Activated CD8-positive, alpha-beta memory T cell treated with anti-CD3 and anti-CD28 coated beads for 4 hours (primary cell): ENCODE results near the gene TCAIM.

Experiments
- DNase-seq, 2 donors: peaks; one replicate each; pipeline ENCODE4 v3.0.0-alpha.2; 2020; ENCODE audit warnings: low read depth in 2 of 2

The TCAIM gene

DNA sequence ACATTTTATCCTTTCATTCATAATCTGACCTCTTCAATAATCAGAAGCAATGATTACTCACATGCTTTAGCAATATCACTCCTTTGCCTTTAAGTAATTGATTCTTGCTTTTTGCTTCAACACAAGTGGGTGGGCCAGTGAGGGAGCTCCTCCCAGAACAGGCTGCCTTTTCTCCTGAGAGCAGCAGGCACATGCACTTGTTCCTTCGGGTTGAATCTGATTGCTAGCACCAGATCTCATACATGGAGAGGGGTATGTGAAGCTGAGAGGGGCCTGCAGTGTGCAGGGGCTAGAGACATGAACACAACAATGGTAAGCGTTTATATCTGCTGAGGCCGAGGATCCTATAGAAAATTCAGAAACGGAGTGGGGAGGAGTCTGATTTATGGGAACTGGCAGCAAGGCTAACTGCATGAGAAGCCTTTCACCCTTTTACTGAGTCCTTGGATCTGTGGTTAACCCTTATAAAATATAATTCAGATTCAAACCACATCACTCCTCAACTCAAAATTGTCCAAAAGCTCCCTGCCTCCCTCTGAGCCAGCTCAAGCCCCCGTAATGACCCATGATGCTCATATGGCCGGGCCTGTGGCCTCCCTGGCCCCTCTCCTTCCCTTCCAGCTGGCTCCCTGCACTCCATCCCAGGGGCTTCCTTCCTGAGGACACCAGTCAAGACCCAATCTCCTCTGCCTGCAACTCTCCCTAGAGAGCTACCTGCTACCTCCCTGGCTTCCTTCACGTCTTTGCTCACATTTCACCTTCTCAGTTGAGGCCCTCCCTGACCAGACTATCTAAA, 106.5 kb downstream of the TCAIM start:
- DNase-seq: no peak

DNA sequence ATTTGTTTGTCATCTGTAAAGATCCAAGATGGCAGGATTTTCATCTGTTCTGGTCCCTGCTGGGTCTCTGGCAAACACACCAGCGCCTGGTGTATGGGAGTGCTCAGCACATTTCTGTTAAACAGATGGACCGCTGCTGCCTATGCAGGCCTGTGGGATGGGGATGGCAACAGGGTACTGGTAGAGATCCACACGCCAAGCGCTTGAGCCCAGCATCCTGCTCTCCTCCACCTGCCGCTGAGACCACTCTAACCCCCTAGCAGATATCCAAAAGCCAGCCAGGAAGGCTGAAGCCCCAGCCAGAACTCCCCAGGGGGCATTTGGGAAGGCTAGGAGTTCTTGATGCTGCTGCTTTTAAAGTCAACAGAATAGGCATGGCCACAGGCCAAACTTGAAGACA, 107.2 kb downstream of the TCAIM start:
- no peak for DNase-seq

DNA sequence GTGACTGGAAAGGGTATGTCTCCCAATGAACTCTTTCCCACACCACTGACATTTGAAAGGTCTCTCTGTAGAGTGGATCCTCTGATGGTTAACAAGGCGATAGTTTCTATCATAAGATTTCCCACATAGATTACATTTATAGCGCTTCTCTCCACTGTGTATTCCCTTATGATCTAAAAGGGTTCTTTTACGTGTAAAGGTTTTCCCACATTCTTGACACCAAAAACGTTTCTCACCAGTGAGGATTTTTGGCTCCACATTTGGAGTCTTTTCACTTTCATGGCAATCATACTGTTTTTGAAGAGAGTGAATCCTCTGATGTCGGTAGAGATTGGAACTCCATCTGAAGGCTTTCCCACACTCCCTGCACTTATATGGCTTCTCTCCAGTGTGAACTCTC, 108.4 kb downstream of the TCAIM start:
- DNase-seq: no peak

DNA sequence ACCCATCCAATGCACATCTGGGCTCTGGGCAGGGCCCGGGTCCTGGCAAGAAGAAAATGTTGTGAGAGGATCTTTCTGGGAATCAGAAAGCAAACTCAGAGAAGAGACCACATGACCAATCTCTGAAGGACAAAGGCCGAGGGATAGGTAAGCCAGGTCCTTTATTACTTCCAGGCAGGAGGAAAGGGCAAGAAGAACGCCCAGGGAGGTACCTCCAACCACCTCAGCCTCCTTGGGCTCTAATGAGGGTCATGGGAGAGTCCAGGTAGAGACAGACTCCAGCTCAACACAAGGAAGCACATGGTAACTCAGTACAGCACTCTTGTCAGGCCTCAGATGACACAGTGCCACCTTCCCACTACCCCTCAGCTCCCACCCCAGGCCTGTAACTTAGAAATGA, 112.9 kb downstream of the TCAIM start:
- DNase-seq: no peak

DNA sequence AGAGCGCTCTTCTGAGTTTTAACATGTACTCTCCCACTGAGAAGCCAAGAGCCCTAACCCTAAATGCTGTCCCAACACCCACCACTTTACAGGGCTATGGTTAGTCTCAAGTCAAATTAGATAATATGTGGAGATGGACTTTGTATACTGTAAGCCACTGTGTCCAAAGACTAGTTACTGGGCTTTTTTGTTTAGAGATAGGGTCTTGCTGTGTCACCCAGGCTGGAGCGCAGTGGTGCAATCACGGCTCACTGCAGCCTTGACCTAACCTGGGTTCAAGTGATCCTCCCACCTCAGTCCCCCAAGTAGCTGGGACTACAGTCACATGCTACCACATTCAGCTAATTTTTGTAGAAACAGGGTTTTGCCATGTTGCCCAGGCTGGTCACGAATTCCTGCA, 115.7 kb downstream of the TCAIM start:
- DNase-seq: no peak

DNA sequence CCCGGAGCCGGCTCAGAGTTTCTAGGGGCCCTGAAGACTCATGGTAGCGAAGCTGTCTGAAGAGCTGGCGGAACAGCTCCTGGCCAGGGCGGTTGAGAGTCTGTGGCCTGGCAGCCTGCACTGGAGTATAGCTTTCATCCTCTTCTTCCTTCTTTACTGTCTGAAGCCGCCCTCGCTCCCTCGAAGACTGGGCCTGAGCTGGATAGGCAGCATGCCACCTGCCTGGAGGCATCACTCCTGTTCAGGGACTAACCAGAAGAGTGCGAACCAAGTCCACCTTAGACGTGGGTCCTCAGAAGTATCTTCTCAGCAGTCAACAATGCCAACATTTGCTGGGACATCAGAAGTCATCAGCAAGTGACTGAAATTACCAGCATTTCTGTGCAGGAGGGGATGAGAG, 116.8 kb downstream of the TCAIM start:
- DNase-seq: no peak
